GM12864 (cell line): Measurements from ENCODE around the gene DDR1.

Experiments used
- DNase-seq: peaks from one replicate; pipeline ENCODE4 v3.0.0-alpha.2; 2011; ENCODE audit warnings: low read depth
- H3K4me3 ChIP-seq: 2 replicates; pipeline ENCODE4 v1.5.1; 2011; ENCODE audit warnings: mild to moderate bottlenecking, low read depth, low read length, control low read depth
- TF ChIP-seq, protein P1 (sequence below): IDR thresholded peaks from 2 replicates; pipeline ENCODE4 v1.5.1; 2011; ENCODE audit warnings: low read depth, mild to moderate bottlenecking, moderate library complexity, low read length, control low read depth, inconsistent platforms; ENCODE audit errors: missing control alignments

DDR1 gene

DNA sequence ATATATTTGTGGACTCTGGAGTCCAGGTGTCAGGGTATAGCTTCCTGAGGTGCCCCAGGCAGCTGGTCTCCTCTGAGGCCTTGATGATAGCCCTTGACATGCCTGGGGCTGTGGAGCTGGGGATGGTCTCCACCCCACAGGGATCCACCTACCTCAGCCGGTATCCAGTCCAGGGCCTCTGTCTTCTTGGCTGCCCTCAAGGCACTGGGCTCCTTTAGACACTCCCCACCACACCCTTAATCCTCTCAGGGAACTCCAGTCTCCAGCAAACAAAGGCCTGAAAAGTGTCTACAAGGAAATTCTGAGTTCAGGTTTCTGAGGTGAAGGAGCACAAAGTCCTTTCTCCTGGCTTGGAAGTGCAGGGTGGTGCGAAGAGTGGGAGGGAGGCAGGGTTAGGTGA is 44.6 kb upstream of the DDR1 start:
- DNase-seq: no peak
- TF ChIP-seq, protein P1, sequence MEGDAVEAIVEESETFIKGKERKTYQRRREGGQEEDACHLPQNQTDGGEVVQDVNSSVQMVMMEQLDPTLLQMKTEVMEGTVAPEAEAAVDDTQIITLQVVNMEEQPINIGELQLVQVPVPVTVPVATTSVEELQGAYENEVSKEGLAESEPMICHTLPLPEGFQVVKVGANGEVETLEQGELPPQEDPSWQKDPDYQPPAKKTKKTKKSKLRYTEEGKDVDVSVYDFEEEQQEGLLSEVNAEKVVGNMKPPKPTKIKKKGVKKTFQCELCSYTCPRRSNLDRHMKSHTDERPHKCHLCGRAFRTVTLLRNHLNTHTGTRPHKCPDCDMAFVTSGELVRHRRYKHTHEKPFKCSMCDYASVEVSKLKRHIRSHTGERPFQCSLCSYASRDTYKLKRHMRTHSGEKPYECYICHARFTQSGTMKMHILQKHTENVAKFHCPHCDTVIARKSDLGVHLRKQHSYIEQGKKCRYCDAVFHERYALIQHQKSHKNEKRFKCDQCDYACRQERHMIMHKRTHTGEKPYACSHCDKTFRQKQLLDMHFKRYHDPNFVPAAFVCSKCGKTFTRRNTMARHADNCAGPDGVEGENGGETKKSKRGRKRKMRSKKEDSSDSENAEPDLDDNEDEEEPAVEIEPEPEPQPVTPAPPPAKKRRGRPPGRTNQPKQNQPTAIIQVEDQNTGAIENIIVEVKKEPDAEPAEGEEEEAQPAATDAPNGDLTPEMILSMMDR: no peak
- no peak overlapping the region for H3K4me3 ChIP-seq

DNA sequence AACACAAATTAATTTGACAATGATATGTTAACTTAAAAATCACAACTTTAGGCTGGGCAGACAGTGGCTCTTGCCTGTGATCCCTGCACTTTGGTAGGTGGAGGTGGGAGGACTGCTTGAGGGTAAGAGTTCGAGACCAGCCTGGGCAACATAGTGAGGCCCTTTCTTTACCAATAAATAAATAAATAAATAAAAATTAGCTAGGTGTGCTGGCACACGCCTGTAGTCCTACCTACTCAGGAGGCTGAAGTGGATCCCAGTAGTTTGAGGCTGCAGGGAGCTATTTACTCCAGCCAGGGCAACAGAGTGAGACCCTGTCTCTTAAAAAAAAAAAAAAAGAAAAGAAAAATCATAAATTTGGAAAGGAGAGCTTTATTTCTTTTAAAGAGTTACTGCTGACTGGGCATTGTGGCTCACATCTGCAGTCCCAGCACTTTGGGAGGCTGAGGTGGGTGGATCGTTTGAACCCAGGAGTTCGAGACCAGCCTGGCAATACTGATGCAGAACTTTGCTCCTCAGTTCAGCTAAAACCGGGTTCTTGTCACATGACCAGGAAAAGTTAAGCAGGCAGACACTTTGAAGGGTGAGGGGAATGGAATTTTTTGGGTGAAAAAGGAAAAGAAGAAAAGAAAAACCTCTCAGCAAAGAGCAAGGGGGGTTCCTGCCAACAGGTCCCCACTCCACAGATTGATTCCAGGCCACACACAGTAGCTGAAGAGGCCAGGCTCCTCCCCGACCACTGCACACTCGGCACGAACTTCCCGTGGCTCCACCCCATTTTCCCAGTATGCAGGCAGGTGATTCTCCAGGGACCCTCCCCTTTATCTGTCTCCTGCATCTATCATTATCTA is 44.0 kb upstream of the DDR1 start:
- TF ChIP-seq, protein P1: no peak
- no peak overlapping the region for H3K4me3 ChIP-seq
- no peak for DNase-seq

DNA sequence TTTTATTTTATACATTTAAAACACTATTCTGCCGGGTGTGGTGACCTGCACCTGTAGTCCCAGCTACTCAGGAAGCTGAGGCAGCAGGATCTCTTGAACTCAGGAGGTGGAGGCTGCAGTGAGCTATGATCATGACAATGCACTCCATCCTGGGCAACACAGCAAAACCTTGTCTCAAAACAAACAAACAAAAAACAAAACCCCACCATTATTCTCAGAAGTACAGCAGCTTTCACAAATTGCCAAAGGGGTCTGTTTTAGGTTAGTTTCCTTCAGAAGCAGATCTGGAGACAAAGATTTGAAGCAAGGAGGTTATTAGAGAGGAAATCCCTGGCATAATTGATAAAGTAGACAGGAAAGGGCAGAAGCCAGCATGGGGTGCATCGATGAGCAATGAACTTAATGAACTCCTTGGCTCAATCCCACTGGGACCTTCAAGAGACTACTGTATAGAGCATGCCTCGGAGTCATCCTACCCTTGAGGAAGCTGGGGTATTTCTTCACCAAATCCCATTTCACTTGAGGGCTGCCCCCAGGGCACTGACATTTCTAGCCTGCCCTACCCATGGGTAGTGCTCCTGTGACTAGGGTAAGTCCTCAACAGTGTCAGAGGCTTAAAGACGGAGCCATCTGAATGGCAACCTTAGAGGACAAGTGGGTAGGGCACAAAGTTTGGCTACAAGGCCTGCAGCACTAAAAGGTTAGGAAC is 43.2 kb upstream of the DDR1 start:
- no peak overlapping the region for H3K4me3 ChIP-seq
- TF ChIP-seq, protein P1: no peak
- no peak for DNase-seq

DNA sequence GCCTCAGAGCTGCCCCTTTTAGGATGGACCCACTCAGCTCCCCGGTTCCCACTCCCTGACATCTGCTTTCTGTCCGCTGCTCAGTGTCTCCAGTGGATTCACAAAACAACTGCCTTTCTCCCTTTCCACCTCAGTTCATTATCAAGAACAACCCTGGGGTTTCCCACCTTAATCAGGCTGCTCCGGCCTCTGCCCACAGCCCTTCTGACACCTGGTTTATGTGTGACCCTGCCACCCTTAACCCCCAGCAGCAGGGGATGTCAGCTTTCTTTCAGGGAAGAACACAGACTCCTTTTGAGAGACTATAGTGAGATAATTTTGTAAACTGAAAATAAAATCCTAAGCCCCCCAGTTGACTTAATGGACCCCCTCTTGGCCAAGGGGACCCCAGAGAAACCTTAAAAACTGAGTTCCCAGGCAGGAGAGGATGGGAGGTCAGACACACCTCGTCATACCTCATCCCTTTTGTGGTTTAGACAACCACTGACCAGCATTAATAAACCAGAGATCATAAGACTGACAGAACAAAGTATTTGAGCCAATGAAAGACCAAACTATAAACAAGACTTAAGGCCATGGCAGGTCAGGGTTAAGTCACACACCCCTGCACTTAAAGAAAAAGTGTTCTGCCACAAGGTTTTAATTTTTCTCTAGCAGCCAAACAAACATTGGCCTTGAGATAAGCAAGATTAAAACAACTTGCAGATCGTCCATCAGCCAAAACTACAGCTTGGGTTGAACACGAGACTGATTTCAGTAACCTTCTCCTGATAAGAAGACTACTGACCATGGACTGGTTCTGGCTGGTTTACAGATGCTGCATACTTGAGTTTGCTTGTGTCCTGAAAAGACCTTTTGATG is 42.4 kb upstream of the DDR1 start:
- H3K4me3 ChIP-seq: no peak overlapping the region
- TF ChIP-seq, protein P1: no peak
- no peak for DNase-seq

DNA sequence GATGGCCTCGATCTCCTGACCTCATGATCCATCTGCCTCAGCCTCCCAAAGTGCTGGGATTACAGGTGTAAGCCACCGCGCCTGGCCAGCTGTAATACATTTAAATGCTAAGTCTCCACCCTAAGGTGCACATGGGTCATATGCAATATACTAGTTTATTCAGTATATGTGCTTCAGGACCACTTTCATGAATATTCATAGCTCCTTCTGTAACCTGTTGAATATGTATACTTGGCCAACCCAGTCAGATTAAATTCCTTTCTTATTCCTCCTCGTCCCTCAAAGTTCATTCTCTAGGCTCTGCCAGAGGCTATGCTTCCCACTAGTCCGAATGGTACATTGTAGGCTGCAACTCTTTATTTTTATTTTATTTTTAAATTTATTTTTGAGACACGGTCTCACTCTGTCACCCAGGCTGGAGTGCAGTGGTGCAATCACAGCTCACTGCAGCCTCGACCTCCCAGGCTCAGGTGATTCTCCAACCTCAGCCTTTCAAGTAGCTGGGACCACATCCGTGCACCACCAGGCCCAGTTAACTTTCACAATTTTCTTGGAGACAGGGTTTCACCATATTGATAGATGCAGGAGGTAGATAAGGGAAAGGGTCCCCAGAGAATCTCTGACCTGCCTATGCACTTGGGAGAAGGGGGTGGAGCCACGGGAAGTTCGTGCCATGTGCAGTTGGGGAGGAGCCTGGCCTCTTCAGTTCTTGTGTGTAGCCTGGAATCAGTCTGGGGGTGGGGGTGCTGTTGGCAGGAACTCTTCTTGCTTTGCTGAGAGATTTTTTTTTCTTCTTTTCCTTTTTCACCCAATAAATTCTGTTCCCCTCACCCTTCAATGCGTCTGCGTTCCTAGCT is 41.3 kb upstream of the DDR1 start:
- no peak overlapping the region for H3K4me3 ChIP-seq
- no peak for DNase-seq
- TF ChIP-seq, protein P1: no peak

DNA sequence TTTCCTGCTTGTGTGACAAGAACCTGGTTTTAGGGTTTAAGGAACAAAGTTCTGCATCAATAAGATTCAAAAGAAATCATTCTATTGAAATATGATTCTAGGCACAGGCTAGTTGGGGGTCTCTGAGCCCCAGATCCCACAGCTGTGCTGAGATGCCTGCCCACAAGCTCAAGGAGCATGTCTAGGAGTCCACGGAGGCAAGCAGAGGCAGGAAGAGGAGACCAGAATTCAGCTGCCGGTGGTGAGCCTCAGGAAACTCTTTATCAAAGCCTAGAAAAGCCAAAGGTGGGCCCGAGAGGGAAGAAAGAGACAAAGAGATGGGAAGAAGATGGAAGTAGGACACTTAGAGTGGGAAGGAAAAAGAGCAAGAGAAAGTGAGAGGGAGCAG is 40.7 kb upstream of the DDR1 start:
- no peak for DNase-seq
- TF ChIP-seq, protein P1: no peak
- no peak overlapping the region for H3K4me3 ChIP-seq
